HL-60/S4 treated with retinoic acid at 250 ng/mL for 4 days and 3 days (cell line): ENCODE measurements around the gene MYO7A.

Experiments
- in situ Hi-C: fragments of 300-500 bp; cut with MboI; formaldehyde crosslinking; loops from 2 replicates; pipeline ENCODE4 v1.7.0; 2022; ENCODE audit warnings: low sequenced_read_pairs

Gene MYO7A

GRCh38 chr11:77127920-77128691 lies at the start of gene MYO7A:
Gene MYO7A (plus strand): TSS chr11:77128246. CDS start chr11:77130635, 2,389 bp downstream.
- in situ Hi-C loops, result no loop called here

DNA sequence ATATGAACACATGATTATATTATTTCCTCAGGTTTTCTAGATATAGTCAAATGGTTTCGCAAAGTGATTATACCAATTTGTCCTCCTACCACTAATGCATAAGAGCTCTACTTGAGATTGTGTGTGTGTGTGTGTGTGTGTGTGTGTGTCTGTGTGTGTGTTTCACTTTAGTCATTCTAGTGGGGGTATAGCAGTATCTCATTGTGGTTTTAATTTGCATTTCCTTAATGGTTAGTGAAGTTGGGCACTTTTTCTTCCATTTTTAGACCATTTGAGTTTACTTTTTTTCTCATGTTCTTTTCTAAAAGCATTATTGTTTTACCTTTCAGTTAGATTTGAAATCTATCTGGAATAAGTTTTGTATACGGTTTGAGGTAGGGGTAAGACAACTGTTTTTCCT lies 48.4 kb upstream of the MYO7A start:
- in situ Hi-C loops, result no loop called here

DNA sequence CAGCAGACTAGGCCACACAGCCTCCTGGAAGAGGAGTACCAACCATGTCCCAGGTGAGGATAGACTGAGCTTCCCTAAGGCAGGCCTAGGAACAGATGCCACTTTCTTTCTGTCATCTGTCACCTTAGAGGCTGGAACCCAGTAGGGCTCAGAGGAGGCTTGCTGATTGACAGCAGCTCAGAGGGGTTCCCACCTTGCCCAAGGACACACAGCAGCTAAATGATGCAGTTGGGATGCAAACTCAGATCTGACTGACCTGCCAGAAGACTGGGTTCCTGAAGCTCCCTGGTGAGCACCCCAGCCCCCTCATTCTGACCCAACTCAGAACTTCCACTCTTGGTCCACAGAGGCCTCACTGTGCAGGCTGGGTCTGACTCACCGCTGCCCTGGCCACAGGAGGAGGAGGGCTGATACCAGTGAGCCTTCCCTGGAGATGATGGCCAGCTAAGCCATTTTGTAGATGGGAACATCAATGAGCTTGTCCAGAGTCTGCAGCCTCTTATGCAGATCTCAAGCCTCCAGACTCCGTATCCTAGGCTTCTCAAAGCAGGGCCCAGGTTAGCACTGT lies 47.3 kb upstream of the MYO7A start:
- in situ Hi-C loops, result no loop called here

DNA sequence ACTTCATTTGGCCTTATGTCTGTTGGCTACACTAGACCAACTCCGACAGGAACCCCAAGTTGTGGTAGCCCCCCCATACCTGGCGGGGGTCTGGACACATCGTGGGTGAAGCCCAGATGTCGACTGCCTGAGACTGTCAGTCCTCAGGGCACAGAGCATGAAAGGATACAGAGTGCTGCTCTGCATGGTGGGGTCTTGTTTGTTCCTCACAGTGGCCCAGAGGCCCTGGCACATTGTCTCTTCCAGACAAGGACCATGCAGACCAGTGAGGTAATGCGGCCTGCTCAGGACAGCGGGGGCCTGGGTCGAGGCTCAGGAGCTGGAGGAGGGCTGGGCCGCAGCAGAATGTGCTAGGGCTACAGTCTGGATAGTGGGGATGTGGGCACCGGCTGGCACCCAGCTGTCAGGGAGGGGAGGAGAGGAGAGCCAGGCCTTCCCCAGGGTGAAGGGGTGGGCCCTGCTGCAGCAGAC lies 46.6 kb upstream of the MYO7A start:
- in situ Hi-C loops, result no loop called here

GRCh38 chr11:77081976-77082836 lies 45.8 kb upstream of the MYO7A start:
- in situ Hi-C loops, result no loop called here

DNA sequence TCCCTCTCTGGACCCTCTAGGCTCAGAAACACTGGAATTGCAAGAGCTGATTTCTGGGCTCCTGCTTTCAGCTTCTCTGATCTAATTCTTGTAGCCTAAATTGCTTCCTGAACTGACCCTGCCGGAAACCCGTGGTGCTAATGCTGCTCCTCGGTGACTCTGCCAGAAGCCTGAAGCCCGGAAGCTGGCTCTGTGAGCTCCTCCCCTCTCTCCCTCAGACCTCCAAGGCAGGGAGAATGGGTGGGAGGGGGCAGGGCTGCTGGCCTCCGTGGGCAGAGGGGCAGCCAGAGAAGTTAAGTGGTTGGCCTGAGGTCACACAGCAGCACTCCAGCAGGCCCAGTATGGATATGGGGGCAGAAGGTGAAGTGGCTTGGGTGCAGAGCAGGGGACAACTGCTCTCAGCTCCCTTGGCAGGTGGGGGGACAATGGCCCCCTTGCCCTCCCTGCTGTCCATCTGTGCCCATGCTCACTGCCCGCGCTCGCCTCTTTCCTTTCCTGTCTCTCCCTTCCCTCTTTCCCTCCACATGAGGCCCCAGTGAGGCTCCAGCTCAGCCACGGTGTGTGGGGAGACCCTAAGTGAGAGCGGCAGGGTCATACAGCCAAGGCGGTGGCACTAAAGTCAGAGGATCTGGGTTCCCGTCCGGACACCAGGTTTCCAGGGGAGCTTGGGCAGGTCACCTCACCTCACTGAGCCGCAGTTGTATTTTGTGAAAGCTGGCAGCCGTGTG lies 45.0 kb upstream of the MYO7A start:
- in situ Hi-C loops, result no loop called here

DNA sequence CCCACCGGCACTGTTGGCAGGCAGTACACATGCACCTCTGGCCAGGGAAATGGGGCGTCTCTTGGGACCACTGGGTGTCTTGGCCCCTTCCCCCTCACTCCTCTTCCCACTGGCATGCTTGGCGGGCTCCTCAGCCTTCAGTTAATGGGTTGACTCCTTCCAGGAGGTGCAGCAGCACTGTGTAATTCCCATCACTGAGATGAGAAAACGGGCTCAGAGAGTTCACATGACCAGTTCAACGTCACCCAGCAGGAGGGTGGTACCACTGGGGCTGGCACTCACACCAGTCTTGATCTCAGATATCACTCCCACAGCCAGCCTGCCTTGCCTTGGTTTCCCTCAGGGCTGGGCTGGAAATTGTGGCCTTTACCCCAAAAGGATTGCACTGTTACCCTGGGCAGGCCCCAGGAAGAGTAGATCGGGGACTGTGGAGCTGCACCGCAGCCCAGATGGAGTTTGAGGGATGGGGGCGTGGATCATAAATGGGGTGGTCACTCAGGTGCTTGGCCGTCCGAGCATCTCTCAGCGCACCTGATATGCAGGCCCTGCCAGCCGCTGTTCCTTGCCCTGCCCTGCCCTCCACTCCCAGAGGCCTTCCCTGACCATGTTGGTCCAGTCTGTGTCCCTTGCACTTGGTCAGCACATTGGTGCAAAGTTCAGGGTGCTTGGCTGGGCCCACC lies 44.3 kb upstream of the MYO7A start:
- in situ Hi-C loops, result no loop called here

- in situ Hi-C loops, result no loop called here
These were observed 43.4 kb upstream of the MYO7A start for GRCh38 chr11:77084581-77085191.

DNA sequence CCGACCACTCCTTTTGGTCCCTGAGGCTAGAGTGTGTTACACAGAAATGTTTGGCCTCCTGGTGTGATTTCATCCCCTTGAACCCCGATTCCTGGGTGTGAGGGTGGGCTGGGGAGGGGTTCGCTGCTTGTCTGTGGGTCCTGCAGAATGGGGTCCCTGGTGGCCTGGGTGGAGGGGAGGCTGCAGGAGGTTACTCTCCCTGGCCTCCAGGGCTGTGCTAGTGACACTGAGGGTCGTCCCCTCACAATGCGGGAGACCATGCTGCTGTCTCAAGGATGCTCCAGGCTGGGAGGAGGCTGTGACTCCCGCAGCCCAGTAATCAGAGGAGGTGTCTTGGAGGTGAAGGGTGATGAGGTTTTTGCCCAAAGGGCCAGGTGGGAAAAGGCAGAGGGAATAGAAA lies 42.4 kb upstream of the MYO7A start:
- in situ Hi-C loops, result no loop called here

- in situ Hi-C loops, result no loop called here
These were observed 41.2 kb upstream of the MYO7A start for GRCh38 chr11:77086521-77087472.

DNA sequence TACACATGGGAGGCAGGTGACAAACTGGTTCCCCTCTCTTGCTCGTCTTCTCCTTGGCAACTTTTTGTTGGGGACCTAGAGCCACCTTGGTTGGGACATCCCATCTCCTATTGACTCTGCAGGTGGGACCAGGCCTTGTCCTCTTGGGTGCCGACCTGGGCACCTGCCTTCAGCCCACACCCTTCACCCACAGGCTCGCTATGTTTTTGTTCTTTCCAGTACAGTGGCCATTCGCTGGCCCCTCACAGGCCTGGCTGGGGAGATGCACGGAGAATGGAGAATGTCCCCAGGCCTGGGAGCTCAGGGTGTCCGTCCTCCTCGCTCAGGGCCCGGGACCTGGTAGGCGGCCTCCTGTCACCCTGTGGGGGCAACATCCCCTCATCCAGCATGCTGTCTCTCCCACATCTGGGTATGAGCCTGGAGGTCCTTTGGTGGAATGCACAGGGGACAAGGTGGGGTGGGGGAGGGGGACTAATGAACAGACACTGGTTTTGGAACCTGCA lies 40.3 kb upstream of the MYO7A start:
- in situ Hi-C loops, result no loop called here

DNA sequence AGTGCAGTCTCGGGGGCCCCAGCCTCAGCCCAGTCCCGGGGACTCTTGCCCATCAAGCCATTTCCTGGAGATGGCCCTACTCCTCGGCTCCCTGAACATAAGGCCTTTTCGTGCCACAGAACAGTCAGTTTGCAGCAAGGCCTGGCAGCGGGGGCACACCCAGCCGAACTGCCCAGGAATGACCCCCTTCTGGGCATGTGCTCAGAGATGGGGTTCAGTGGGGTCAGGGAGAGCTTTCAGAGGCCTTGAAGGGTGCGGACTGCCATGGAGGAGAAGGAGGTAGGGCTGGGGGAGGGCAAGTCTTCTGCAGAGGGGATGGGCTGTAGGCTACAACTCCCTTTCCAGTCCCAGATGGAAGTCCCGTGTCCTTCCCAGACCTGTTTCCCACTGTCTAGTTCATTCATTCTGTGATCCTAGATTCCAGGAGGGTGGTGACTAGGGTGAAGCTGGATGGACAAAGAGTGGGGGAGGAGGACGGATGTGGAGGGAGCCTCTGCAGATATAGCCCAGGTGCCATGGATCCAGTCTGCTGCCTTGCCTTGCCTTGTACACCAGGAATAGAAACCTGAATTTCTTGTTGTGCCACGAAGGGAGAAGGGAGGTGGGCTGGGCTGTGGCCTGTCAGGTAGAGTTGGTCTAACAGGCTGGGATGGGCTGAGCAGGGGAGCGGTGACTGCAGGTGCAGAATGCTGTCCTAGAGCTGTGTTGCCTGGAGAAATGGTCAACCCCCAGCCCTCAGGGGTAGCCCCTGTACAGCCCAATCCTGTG lies 39.6 kb upstream of the MYO7A start:
- in situ Hi-C loops, result no loop called here

DNA sequence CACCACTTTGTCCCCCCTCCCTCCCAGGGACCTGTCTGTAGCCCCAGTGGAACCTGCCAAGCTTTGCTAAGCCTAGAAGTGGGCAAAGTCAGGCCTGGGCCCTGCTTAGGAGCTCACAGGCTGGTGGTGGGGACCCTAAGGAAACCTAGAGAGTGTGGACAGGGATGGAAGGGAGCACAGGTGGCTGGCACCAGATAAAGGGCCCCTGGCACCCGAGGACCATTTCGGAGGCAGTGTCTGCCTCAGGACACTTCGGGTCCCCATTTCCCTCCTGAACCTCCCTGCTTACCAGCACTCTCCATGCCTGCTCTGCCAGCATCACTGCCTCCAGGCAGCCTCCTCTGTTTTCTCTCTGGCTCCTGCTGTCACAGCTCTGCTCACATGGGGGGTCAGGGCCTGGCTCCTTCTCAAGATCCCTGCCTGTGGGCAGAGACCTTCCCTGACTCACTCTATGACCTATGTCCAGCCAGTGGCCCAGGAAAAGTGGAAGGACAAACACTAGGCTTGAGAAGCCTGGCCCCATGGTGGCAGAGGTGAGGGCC lies 39.0 kb upstream of the MYO7A start:
- in situ Hi-C loops, result no loop called here

- in situ Hi-C loops, result no loop called here
These were observed 38.0 kb upstream of the MYO7A start for GRCh38 chr11:77090046-77090372.

DNA sequence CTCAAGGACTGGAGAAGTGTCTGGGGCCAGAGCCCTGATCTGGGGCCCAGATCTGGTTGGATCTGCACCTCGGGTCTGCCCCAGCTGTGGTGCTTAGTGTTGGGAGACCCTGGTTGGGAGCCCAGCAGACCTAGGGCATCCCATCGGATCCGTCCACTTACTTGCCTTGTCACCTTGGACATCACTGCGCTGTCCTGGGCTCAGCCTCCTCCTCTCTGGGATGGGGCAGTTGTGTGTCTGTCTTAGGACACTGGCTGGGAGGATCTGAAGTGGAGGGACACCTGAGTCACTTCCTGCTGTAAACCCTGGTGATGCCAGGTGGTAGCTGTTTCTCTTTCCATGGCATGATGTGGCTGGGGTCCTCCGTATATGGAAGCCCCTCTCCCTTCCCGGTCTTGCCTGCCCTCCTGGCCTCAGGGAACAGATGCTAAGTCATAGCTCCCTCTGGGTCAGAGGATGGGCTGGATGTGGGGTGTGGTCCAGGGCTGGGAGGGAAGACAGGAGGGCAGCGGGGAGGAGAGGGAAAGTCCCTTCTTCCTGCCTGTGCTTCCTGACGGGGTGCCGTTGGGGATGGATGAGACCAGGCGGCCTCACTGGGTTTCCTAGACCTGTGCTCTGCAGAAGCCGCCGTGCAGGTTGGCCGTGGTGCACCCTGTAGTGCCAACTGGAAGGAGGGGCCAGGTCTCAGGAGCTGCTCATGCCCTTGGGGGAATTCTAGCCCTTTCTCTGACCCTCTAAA lies 37.5 kb upstream of the MYO7A start:
- in situ Hi-C loops, result no loop called here

DNA sequence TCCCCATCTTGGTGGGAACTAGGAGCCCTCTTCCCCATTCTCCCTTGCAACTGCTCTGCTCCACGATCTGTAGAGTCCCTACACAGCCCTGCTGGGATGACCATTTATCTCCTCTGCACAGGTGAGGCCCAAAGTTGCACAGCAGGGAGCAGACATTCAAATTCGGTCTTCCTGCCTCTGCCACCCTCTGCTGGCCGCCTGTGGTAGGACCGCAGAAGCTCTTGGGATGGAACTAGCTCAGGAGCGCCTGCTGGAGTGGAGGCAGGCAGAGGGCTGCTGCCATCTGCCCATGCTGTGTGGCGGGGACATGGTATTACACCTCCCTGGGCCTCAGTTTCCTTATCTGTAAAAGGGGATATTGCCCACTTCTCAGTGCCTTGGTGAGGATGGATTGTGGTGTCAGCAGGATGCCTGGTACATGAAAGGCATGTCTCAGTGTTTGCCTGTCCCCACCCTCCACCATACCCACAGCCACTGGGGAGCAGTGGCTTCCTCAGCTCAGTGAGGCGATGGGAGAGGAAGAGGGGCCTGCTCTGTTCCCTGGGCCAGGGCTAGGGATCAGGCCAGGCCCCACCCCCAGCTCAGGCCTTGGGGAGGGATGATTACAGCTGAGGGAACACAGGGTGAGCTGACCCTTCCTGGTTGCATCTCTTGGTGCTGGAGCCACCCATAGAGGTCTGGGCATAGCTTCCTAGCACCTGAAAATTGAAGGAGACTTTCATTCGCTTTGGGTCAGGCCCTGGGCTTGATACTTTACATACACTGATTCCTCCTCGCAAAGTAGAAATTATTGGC lies 36.7 kb upstream of the MYO7A start:
- in situ Hi-C loops, result no loop called here
